Measurements from ENCODE around the gene ITGAE. TPM values are rescaled to one million over a fixed set of nuclear protein-coding genes. Genes with fewer than 3 reads are reported as not detected.
A peak's percentile ranks its signal among the peaks of the same experiment; 100 is the strongest.
"Not testable (repeated sequence)": the region's sequence is repeated elsewhere in the genome, so short reads cannot be mapped to it uniquely, and the experiment has no call there.

The ITGAE gene
- total RNA-seq, 1 donor = 37.1 TPM

DNA sequence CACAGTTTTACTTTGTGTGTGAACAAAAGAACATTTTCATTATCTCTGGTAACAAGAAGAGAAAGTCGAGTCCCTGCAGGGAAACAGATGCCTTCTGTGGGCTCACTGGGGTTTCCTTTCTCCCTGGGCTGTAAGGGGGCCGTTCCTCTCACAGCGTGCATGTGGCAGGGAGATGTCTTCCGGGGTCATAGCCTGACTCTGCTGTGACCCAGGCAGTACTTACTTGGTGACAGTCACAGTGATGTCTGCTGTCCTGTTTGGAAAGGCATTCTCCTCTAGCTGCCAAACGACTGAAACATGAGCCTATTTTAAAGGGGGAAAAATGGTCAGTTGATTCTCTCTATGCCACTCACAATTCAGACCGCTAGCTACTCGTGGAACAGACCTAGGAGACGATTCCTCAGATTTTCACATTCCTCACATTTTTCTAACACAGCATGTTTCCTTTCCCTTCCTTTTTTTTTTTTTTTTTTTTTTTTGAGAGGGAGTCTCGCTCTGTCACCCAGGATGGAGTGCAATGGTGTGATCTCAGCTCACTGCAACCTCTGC, 70.0 kb downstream of the ITGAE start:
- no peak for TF ChIP-seq CTCF (IDR thresholded peaks at IDR 0.05; ENCODE audit: insufficient read depth, low read depth, low read length)
- no peak for DNase-seq (ENCODE audit: low read depth)
- H3K4me3 ChIP-seq (ENCODE audit: low read depth, low read length) = no peak overlapping the region

GRCh38 chr17:3729881-3730280, 71.1 kb downstream of the ITGAE start:
- no peak overlapping the region for H3K4me3 ChIP-seq (ENCODE audit: low read depth, low read length)
- TF ChIP-seq CTCF (IDR thresholded peaks at IDR 0.05; ENCODE audit: insufficient read depth, low read depth, low read length) = no peak
- DNase-seq (ENCODE audit: low read depth) = no peak

DNA sequence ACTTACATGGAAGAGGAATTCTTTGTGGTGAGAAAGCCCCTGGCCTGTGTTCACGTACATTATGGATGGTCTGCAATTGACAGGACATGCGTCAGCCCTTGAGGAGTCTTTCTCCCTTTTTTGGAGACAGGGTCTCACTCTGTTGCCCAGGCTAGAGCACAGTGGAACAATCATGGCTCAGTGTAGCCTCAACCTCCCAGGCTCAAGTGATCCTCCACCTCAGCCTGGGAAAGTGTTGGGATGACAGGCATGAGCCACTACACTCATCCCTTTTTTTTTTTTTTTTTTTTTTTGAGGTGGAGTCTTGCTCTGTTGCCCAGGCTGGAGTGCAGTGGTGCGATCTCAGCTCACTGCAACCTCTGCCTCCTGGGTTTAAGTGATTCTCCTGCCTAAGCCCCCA, 72.9 kb downstream of the ITGAE start:
- DNase-seq (ENCODE audit: low read depth); H3K4me3 ChIP-seq (ENCODE audit: low read depth, low read length): not testable (repeated sequence)

DNA sequence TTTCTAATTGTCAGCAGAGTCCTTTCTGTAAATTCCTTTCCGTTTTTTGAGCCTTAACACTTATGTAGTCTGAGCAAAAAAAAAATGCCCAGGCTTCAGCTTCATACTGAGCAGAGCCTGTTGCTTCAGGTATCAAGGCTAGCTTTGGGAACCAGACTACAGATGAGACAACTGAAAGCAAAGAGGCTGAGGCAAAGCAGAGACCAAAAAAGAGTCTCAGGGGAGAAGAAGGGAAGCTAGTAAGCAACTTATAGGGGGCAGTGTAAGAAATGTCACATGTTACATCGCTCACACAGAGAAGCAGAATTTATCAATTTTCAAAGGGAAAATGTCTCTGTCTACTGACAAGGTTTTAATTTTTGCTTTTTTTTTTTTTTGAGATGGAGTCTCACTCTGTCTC, 73.9 kb downstream of the ITGAE start:
- no peak for TF ChIP-seq CTCF (IDR thresholded peaks at IDR 0.05; ENCODE audit: insufficient read depth, low read depth, low read length)
- no peak overlapping the region for H3K4me3 ChIP-seq (ENCODE audit: low read depth, low read length)
- DNase-seq (ENCODE audit: low read depth) = no peak

DNA sequence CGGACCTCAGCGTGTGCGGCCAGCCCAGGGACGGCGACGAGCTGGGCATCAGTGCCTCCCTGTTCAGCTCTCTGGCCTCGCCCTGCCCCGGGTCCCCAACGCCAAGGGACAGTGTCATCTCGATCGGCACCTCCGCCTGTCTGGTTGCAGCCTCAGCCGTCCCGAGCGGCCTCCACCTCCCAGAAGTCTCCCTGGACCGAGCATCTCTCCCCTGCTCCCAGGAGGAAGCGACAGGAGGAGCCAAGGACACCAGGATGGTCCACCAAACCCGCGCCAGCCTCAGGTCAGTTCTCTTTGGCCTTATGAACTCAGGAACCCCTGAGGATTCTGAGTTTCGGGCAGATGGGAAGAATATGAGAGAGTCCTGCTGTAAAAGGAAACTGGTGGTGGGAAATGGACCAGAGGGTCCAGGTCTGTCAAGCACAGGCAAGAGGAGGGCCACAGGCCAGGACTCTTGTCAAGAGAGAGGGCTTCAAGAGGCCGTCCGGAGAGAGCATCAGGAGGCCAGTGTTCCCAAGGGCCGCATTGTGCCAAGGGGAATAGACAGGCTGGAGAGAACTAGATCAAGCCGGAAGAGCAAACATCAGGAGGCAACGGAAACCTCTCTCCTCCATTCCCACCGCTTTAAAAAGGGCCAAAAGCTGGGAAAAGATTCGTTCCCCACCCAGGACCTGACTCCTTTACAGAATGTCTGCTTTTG, 76.5 kb downstream of the ITGAE start:
- peak overlapping the region; percentile 92 for H3K4me3 ChIP-seq (ENCODE audit: low read depth, low read length)
- DNase-seq (ENCODE audit: low read depth) = no peak
- TF ChIP-seq CTCF (IDR thresholded peaks at IDR 0.05; ENCODE audit: insufficient read depth, low read depth, low read length) = no peak

GRCh38 chr17:3723556-3724377, 77.2 kb downstream of the ITGAE start, which contains the start of gene HASPIN:
Gene HASPIN, plus strand, starts transcription at chr17:3723903. Its CDS starts 33 bp downstream, at chr17:3723936.
- DNase-seq (ENCODE audit: low read depth) = peak; percentile 89
- H3K4me3 ChIP-seq (ENCODE audit: low read depth, low read length) = peak within 1 kb of the TSS; percentile 92
- peak; percentile 40 for TF ChIP-seq CTCF (IDR thresholded peaks at IDR 0.05; ENCODE audit: insufficient read depth, low read depth, low read length)

DNA sequence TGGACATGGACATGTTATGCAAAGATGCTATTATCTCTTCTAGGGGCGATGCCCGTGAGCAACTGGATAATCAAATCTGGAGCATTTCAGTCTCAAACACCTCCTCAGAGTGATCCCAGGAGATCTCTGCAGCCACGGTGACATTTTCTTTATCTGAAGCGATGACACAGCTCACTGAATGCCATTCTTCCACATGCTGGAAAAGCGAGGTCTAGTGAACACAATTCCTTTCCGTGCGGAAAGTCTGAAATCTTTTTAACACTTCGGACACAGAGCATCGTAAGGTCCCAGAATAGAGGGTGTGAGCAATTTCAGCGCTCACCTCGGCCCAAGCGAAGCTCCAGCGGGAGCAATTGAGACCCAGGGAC, 77.8 kb downstream of the ITGAE start:
- DNase-seq (ENCODE audit: low read depth) = no peak
- no peak for TF ChIP-seq CTCF (IDR thresholded peaks at IDR 0.05; ENCODE audit: insufficient read depth, low read depth, low read length)
- peak overlapping the region; percentile 92 for H3K4me3 ChIP-seq (ENCODE audit: low read depth, low read length)
